IMR-90 (cell line): ENCODE results near the gene EVA1A. TPM values are rescaled to one million over a fixed set of nuclear protein-coding genes. Genes with fewer than 3 reads are reported as not detected.

Experiments used
- ATAC-seq: fragments of 200-7000 bp; cut with Tn5 transposase; 2 replicates; pipeline ENCODE4 v1.9.1; 2020; ENCODE audit warnings: low read depth, mild to moderate bottlenecking, moderate library complexity
- BruUV-seq: library from RNA; stranded (reverse); fragments of 400-500 nt; replicated peaks from 2 replicates; lab custom pipeline; 2021; lab: Mats Ljungman, UMichigan
- CTCF ChIA-PET: fragments of 300-600 bp; formaldehyde crosslinking; extraction: SDS; loops from one replicate; lab custom pipeline; 2021; ENCODE audit warnings: antibody characterized with exemption; lab: Yijun Ruan, JAX
- POLR2A ChIA-PET: fragments of 300-600 bp; sonication (Branson Sonifier 250); formaldehyde crosslinking; loops from one replicate; lab custom pipeline; 2022; ENCODE audit warnings: antibody characterized with exemption; ENCODE audit not compliant: unreplicated experiment; lab: Charles Lee
- DNase-seq: peaks from one replicate; pipeline ENCODE4 v3.0.0; 2013
- H2AFZ ChIP-seq: replicated peaks from 2 replicates; pipeline ENCODE3; 2013; ENCODE audit warnings: low read length, mild to moderate bottlenecking; ENCODE audit not compliant: poor library complexity
- H2AK5ac ChIP-seq: 2 replicates; pipeline ENCODE4 v1.6.1; 2013; ENCODE audit warnings: low read depth, low read length, inconsistent platforms
- H2AK9ac ChIP-seq: replicated peaks from 2 replicates; pipeline ENCODE3; 2013; ENCODE audit warnings: mild to moderate bottlenecking, low read depth, low read length, moderate library complexity; ENCODE audit not compliant: poor library complexity
- H2BK120ac ChIP-seq: 2 replicates; pipeline ENCODE4 v1.6.1; 2013; ENCODE audit warnings: low read depth, low read length, inconsistent platforms
- H2BK15ac ChIP-seq: 3 replicates; pipeline ENCODE4 v1.6.1; 2013; ENCODE audit warnings: low read depth, low read length, inconsistent platforms
- H2BK20ac ChIP-seq: 2 replicates; pipeline ENCODE4 v1.6.1; 2013; ENCODE audit warnings: low read depth, mild to moderate bottlenecking, inconsistent platforms, low read length, moderate library complexity
- H2BK5ac ChIP-seq: 2 replicates; pipeline ENCODE4 v1.6.1; 2013; ENCODE audit warnings: mild to moderate bottlenecking, low read depth, low read length, inconsistent platforms; ENCODE audit not compliant: poor library complexity, severe bottlenecking
- H3K14ac ChIP-seq: replicated peaks from 2 replicates; pipeline ENCODE4 v1.6.1; 2013; ENCODE audit warnings: low read depth, low read length, inconsistent platforms
- H3K18ac ChIP-seq: 2 replicates; pipeline ENCODE4 v1.6.1; 2013; ENCODE audit warnings: low read depth, low read length, control low read depth
- H3K23ac ChIP-seq: 2 replicates; pipeline ENCODE4 v1.6.1; 2013; ENCODE audit warnings: low read depth, low read length, inconsistent platforms
- H3K27ac ChIP-seq: 2 replicates; pipeline ENCODE4 v1.5.1; 2013; ENCODE audit warnings: mild to moderate bottlenecking, control low read depth, low read length; ENCODE audit not compliant: insufficient read depth
- H3K27me3 ChIP-seq: 2 replicates; pipeline ENCODE4 v1.6.1; 2013; ENCODE audit warnings: low read length; ENCODE audit not compliant: control insufficient read depth, insufficient read depth
- H3K36me3 ChIP-seq: 2 replicates; pipeline ENCODE4 v1.6.1; 2013; ENCODE audit warnings: low read length, mixed read lengths; ENCODE audit not compliant: control insufficient read depth, insufficient read depth
- H3K4ac ChIP-seq: 2 replicates; pipeline ENCODE4 v1.6.1; 2013; ENCODE audit warnings: low read depth, low read length, inconsistent platforms
- H3K4me1 ChIP-seq: 2 replicates; pipeline ENCODE4 v1.6.1; 2013; ENCODE audit warnings: low read length, mixed read lengths; ENCODE audit not compliant: control insufficient read depth, insufficient read depth
- H3K4me2 ChIP-seq: 2 replicates; pipeline ENCODE4 v1.6.1; 2013; ENCODE audit warnings: low read depth, mild to moderate bottlenecking, control low read depth, low read length, moderate library complexity
- H3K4me3 ChIP-seq: 2 replicates; pipeline ENCODE4 v1.5.1; 2013; ENCODE audit warnings: low read depth, mild to moderate bottlenecking, control low read depth, low read length, moderate library complexity; ENCODE audit not compliant: insufficient read depth
- H3K56ac ChIP-seq: 2 replicates; pipeline ENCODE4 v1.6.1; 2013; ENCODE audit warnings: low read length, inconsistent platforms; ENCODE audit not compliant: insufficient read depth; ENCODE audit errors: extremely low read depth
- H3K79me1 ChIP-seq, 2 experiments: 2 replicates each; pipeline ENCODE4 v1.6.1; 2013; ENCODE audit warnings: low read length in 2 of 2, inconsistent platforms in 1 of 2, low read depth in 1 of 2
- H3K9ac ChIP-seq: 2 replicates; pipeline ENCODE4 v1.6.1; 2013; ENCODE audit warnings: low read depth, low read length, control low read depth
- H3K9me1 ChIP-seq: 2 replicates; pipeline ENCODE4 v1.6.1; 2013; ENCODE audit warnings: low read length, inconsistent platforms; ENCODE audit not compliant: insufficient read depth
- H3K9me3 ChIP-seq: 2 replicates; pipeline ENCODE4 v1.6.1; 2013; ENCODE audit warnings: low read length; ENCODE audit not compliant: control insufficient read depth, insufficient read depth
- H4K20me1 ChIP-seq: 2 replicates; pipeline ENCODE4 v1.6.1; 2013; ENCODE audit warnings: low read length, inconsistent platforms; ENCODE audit not compliant: insufficient read depth
- H4K5ac ChIP-seq: 2 replicates; pipeline ENCODE4 v1.6.1; 2013; ENCODE audit warnings: mild to moderate bottlenecking, low read depth, low read length, control low read depth
- H4K8ac ChIP-seq, 2 experiments: 2 replicates each; pipeline ENCODE4 v1.6.1; 2013; ENCODE audit warnings: low read depth in 2 of 2, low read length in 2 of 2, control low read depth in 1 of 2, inconsistent platforms in 1 of 2
- H4K91ac ChIP-seq: 2 replicates; pipeline ENCODE4 v1.6.1; 2013; ENCODE audit warnings: low read depth, low read length, inconsistent platforms; ENCODE audit not compliant: insufficient read depth
- CHD1 ChIP-seq: IDR thresholded peaks from 2 replicates; pipeline ENCODE4 v1.6.1; 2012; ENCODE audit warnings: low read depth, low read length, improper control_type of control experiment
- CTCF ChIP-seq: conservative IDR thresholded peaks from 2 replicates; pipeline ENCODE4 v1.5.1; 2012; ENCODE audit warnings: mild to moderate bottlenecking, low read depth, low read length, improper control_type of control experiment
- MAFK ChIP-seq: IDR thresholded peaks from 2 replicates; pipeline ENCODE4 v1.6.1; 2012; ENCODE audit warnings: low read depth, low read length, improper control_type of control experiment
- MXI1 ChIP-seq: IDR thresholded peaks from 2 replicates; pipeline ENCODE4 v1.6.1; 2012; ENCODE audit warnings: low read depth, mild to moderate bottlenecking, low read length, moderate library complexity, borderline replicate concordance
- POLR2A ChIP-seq: IDR thresholded peaks from 2 replicates; pipeline ENCODE4 v1.6.1; 2012; ENCODE audit warnings: mild to moderate bottlenecking, low read depth, low read length
- WGBS, 2 experiments: methylation state at CpG; one replicate each; pipeline versions ENCODE4 v1.1.5 to v1.1.7; 2013; ENCODE audit warnings: missing lambda C conversion rate in 2 of 2; ENCODE audit not compliant: insufficient read length in 1 of 2; ENCODE audit errors: extremely low coverage in 2 of 2; 5-methylcytosine and 5-hydroxymethylcytosine counted together
- dilution Hi-C: fragments of 300-500 bp; cut with HindIII; formaldehyde crosslinking; loops from one replicate; pipeline ENCODE4 v1.14.3; 2018; ENCODE audit warnings: low sequenced_read_pairs; ENCODE audit not compliant: unreplicated experiment
- in situ Hi-C: fragments of 300-500 bp; cut with MboI; formaldehyde crosslinking; loops from 3 replicates; pipeline ENCODE4 v1.14.3; 2019; ENCODE audit warnings: low sequenced_read_pairs, inconsistent platforms, mixed read lengths
- intact Hi-C: fragments of 100-400 bp; cut with micrococcal nuclease; formaldehyde crosslinking; loops from 2 replicates; pipeline ENCODE4 v1.10.0; 2022
- polyA plus RNA-seq, 3 experiments: library from polyadenylated mRNA; depleted of rRNA; stranded (reverse); fragments of >200 nt; gene quantifications; 2 replicates each; pipeline ENCODE4 v1.2.3, GENCODE V29; 2012; ENCODE audit warnings: low replicate concordance in 1 of 3
- total RNA-seq: library from RNA; depleted of rRNA; stranded (reverse); fragments of >200 nt; gene quantifications from 2 replicates; pipeline ENCODE4 v1.2.3, GENCODE V29; 2012

EVA1A gene
- total and polyA plus RNA-seq, 2 of the 4 experiments (the other 2 are of a cell fraction): 54.5 to 93.7 TPM

- H3K4ac ChIP-seq: no peak overlapping the region
- H4K5ac ChIP-seq: no peak overlapping the region
- dilution Hi-C loops (loop anchor here (25.0 kb wide), 1 partner anchor 181 kb away; the partner anchor contains the start of gene MRPL19), intact Hi-C loops (no loop called here), in situ Hi-C loops (no loop called here)
- H3K36me3 ChIP-seq: no peaks in the 10 kb centered on the region
- TF ChIP-seq MXI1: no peak
- no peak for TF ChIP-seq POLR2A
- no peak for TF ChIP-seq MAFK
- TF ChIP-seq CTCF: no peak
- no peak for TF ChIP-seq CHD1
- H3K79me1 ChIP-seq: no peaks in the 10 kb centered on the region
- H3K14ac ChIP-seq: no peak overlapping the region
- no peak overlapping the region for H3K23ac ChIP-seq
- no peaks in the 10 kb centered on the region for H4K20me1 ChIP-seq
- H3K9ac ChIP-seq: no peak overlapping the region
- no peak overlapping the region for H3K27ac ChIP-seq
- ChIA-PET POLR2A (no interaction called here), CTCF (no interaction called here)
- H3K4me2 ChIP-seq: no peak overlapping the region
- H3K4me1 ChIP-seq: peaks cover 1% of the 10 kb centered on the region; the same call in 1 of the 2 replicates
- H2AK9ac ChIP-seq: no peak overlapping the region
- H4K8ac ChIP-seq: no peak overlapping the region
- H3K56ac ChIP-seq: no peak overlapping the region
- no peak overlapping the region for H2AK5ac ChIP-seq
- ATAC-seq: no peak
- H2BK20ac ChIP-seq: no peak overlapping the region
- no peak overlapping the region for H3K4me3 ChIP-seq
- no peak overlapping the region for H2BK15ac ChIP-seq
- H3K18ac ChIP-seq: no peak overlapping the region
- H2AFZ ChIP-seq: no peak overlapping the region
- H2BK120ac ChIP-seq: no peak overlapping the region
- BruUV-seq: no TSS peak
- no peak for DNase-seq
- H3K9me1 ChIP-seq: no peaks in the 10 kb centered on the region
- no peak overlapping the region for H2BK5ac ChIP-seq
- H3K9me3 ChIP-seq: no peaks in the 10 kb centered on the region
- WGBS, 2 experiments: no CpG with 5 or more reads among the region's 3 CpGs
- H3K27me3 ChIP-seq: peaks cover 20% of the 10 kb centered on the region
- no peak overlapping the region for H4K91ac ChIP-seq
These were observed 104.6 kb downstream of the EVA1A start for GRCh38 chr2:75456111-75456510.
